Chondrocyte (in vitro differentiated cells): ENCODE data around the gene PAPPA2. TPM values are rescaled to one million over a fixed set of nuclear protein-coding genes. Genes with fewer than 3 reads are reported as not detected.

ENCODE experiments used
- DNase-seq: peaks from one replicate; pipeline ENCODE4 v3.0.0; 2021; ENCODE audit warnings: mixed read lengths, low spot score
- H3K27ac Mint-ChIP-seq: one replicate; pipeline ENCODE4 v1.8.0; 2021; ENCODE audit warnings: mild to moderate bottlenecking, moderate library complexity, mixed read lengths; ENCODE audit not compliant: unreplicated experiment
- H3K27me3 Mint-ChIP-seq: 2 replicates; pipeline ENCODE4 v1.8.0; 2021; ENCODE audit warnings: low read depth, mixed read lengths
- H3K36me3 Mint-ChIP-seq: 2 replicates; pipeline ENCODE4 v1.8.0; 2021; ENCODE audit warnings: low read depth, mixed read lengths
- H3K4me1 Mint-ChIP-seq: 2 replicates; pipeline ENCODE4 v1.8.0; 2021; ENCODE audit warnings: low read depth, mild to moderate bottlenecking, mixed read lengths
- H3K4me3 Mint-ChIP-seq: one replicate; pipeline ENCODE4 v1.8.0; 2021; ENCODE audit warnings: mild to moderate bottlenecking, moderate library complexity, mixed read lengths; ENCODE audit not compliant: unreplicated experiment
- H3K9me3 Mint-ChIP-seq: 2 replicates; pipeline ENCODE4 v1.8.0; 2021; ENCODE audit warnings: low read depth, mixed read lengths
- total RNA-seq: library from RNA; stranded (reverse); gene quantifications from 3 replicates; pipeline ENCODE4 v1.2.1, GENCODE V29; 2021
- TF ChIP-seq, protein P1 (sequence below): fragments of 200-600 bp; sonication (generic); IDR thresholded peaks from 2 replicates; pipeline ENCODE4 v1.5.0; 2021; ENCODE audit warnings: antibody characterized with exemption, mild to moderate bottlenecking, moderate library complexity

The PAPPA2 gene
- total RNA-seq, 1 donor from 2014 or later = 0.42 TPM

DNA sequence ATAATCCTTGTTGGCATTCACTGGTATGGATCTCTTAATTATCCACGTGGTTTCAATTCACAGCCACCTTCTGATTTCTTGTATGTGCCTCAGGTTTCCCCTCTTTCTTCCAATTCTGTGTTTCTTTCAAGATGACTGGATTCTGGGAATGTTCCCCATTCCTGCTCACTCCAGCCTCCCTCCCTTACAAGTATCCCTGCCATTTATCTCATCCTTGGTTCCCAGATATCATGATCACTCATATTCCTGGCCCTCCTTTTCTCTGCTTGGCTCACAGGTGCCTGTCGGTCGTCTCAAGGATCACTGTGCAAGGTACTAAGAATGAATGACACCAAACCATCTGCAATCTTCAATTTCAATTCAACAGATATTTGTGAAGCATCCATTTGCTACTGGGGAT, 422.4 kb downstream of the PAPPA2 start:
- H3K27ac Mint-ChIP-seq = no peak overlapping the region
- H3K36me3 Mint-ChIP-seq = no peaks in the 10 kb centered on the region
- H3K9me3 Mint-ChIP-seq = no peaks in the 10 kb centered on the region
- no peak overlapping the region for H3K4me3 Mint-ChIP-seq
- H3K4me1 Mint-ChIP-seq = no peaks in the 10 kb centered on the region
- TF ChIP-seq, protein P1, sequence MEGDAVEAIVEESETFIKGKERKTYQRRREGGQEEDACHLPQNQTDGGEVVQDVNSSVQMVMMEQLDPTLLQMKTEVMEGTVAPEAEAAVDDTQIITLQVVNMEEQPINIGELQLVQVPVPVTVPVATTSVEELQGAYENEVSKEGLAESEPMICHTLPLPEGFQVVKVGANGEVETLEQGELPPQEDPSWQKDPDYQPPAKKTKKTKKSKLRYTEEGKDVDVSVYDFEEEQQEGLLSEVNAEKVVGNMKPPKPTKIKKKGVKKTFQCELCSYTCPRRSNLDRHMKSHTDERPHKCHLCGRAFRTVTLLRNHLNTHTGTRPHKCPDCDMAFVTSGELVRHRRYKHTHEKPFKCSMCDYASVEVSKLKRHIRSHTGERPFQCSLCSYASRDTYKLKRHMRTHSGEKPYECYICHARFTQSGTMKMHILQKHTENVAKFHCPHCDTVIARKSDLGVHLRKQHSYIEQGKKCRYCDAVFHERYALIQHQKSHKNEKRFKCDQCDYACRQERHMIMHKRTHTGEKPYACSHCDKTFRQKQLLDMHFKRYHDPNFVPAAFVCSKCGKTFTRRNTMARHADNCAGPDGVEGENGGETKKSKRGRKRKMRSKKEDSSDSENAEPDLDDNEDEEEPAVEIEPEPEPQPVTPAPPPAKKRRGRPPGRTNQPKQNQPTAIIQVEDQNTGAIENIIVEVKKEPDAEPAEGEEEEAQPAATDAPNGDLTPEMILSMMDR = no peak
- H3K27me3 Mint-ChIP-seq = peaks cover 23% of the 10 kb centered on the region
- DNase-seq = no peak

DNA sequence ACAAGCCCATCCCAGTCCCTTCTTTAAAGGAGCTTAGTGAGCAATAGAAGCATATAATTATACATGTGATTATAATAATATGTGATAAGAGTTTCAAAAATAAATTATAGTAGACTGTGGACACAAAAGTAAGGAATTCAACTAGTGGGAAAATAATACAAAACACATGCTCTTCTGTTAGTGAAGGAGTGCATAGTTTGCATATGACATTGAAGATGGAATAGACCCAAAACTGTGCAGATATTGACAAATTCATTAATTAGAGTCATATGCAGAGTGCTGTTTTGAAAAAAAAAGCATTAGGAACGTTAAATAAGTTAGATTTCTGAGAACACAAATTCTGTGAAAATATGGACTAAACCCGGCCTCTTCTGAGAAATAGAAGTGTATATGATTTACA, 422.8 kb downstream of the PAPPA2 start:
- H3K36me3 Mint-ChIP-seq = no peaks in the 10 kb centered on the region
- peaks cover 23% of the 10 kb centered on the region for H3K27me3 Mint-ChIP-seq
- TF ChIP-seq, protein P1 = no peak
- H3K4me3 Mint-ChIP-seq = no peak overlapping the region
- H3K9me3 Mint-ChIP-seq = no peaks in the 10 kb centered on the region
- no peak for DNase-seq
- H3K27ac Mint-ChIP-seq = no peak overlapping the region
- no peaks in the 10 kb centered on the region for H3K4me1 Mint-ChIP-seq

DNA sequence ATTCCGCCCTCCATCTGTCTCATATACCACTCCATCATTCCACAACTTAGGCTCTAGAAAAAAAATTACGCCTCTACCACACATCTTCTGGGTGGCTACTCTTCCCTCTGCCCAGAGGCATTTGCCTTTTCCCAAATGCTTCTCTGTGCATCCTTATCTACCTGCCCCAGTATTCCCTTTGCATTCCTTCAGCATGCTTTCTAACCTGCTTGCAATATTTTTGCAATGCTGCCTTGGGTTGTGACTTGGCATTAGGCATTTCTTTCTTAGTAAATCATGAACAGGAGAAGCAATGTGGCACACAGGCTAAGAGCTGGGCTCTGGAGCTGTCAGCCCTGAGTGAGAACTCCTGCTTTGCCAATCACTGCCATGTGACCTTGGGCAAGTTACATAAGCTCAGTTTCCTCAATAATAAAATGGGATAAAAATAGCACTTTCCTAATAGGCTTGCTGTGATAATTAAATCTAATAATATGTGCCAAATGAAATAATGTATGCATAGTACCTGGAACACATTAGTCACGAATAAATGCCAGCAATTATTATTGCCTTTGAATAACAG, 425.6 kb downstream of the PAPPA2 start:
- no peak for DNase-seq
- H3K9me3 Mint-ChIP-seq = no peaks in the 10 kb centered on the region
- H3K4me3 Mint-ChIP-seq = no peak overlapping the region
- H3K4me1 Mint-ChIP-seq = no peaks in the 10 kb centered on the region
- H3K27ac Mint-ChIP-seq = no peak overlapping the region
- H3K36me3 Mint-ChIP-seq = no peaks in the 10 kb centered on the region
- TF ChIP-seq, protein P1 = no peak
- peaks cover 22% of the 10 kb centered on the region for H3K27me3 Mint-ChIP-seq

DNA sequence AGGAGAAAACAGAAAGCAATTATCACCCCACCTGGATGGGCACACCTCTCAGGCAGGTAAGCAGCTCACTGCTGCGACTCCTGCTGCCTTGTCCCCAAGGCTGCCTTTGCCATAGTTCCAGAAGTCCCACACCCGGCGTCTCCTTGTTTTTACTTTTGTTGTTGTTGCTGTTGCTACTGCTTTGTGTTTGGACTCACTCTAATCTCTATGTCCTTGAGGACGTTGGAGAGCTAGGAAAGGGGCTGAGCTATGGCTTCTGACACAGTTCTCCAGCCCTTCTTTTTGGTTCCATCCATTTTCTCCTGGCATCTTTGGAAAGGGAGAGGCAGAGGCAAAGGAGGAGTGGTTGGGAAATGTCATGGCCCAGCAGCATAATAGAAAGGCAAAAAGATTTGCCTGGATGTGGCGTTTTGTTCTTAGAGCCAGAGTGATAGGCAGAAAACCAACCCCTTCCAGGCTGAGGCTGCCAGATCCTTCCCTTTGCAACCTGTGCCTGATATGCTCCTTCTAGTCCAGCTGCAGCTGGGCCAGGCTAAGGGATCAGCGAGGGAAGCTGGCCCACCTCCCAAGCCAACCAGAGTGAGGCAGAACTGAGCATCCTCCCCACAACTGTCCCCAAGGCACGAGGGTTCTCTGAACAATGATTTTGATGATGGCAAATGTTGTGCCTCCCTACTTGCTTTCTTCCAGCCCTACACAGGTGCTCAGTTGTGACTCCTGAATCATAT, 430.8 kb downstream of the PAPPA2 start:
- Mint-ChIP-seq H3K27me3 (peaks cover 37% of the 10 kb centered on the region), H3K27ac (no peak overlapping the region), H3K36me3 (no peaks in the 10 kb centered on the region), H3K4me3 (no peak overlapping the region), H3K9me3 (no peaks in the 10 kb centered on the region), H3K4me1 (peaks cover 8% of the 10 kb centered on the region)
- DNase-seq = no peak
- TF ChIP-seq, protein P1 = no peak

DNA sequence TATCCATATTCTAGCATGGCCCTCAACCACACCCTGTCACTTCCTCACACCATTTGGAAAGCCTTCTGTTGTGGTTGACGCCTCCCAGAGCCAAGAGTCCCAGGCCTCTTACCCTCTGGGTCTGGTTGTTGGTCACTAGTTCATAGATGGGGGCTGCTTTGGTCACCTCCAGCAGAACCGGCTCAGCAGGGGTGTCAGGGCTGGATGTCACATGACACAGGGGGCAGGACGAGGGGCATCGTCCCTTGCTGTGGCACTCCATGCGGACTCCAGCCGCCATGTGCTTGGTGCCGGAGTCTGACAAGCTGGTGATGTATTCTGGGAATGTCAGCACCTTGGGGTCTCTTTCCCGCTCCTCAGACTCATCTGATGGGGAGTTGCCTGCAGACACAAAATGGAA, 431.5 kb downstream of the PAPPA2 start:
- no peaks in the 10 kb centered on the region for H3K36me3 Mint-ChIP-seq
- TF ChIP-seq, protein P1 = no peak
- peaks cover 41% of the 10 kb centered on the region for H3K27me3 Mint-ChIP-seq
- no peaks in the 10 kb centered on the region for H3K9me3 Mint-ChIP-seq
- peaks cover 8% of the 10 kb centered on the region for H3K4me1 Mint-ChIP-seq
- DNase-seq = no peak
- H3K27ac Mint-ChIP-seq = no peak overlapping the region
- H3K4me3 Mint-ChIP-seq = no peak overlapping the region
